WTC11 (cell line): Measurements from ENCODE around the gene PPP3CA. TPM values are rescaled to one million over a fixed set of nuclear protein-coding genes. Genes with fewer than 3 reads are reported as not detected.
"Not testable (repeated sequence)": the region's sequence is repeated elsewhere in the genome, so short reads cannot be mapped to it uniquely, and the experiment has no call there.

Experiments
- ATAC-seq: fragments of 200-7000 bp; cut with Tn5 transposase; 2 replicates; pipeline ENCODE4 v1.10.0; 2021; ENCODE audit warnings: mild to moderate bottlenecking, moderate library complexity
- CTCF ChIA-PET: fragments of 300-600 bp; sonication (Branson Sonifier 250); formaldehyde crosslinking; loops from one replicate; lab custom pipeline; 2021; ENCODE audit warnings: antibody characterized with exemption; lab: Charles Lee
- POLR2A ChIA-PET: fragments of 350-600 bp; sonication (Branson Sonifier 250); formaldehyde crosslinking; loops from one replicate; lab custom pipeline; 2021; ENCODE audit warnings: antibody characterized with exemption; lab: Charles Lee
- DNase-seq: peaks from one replicate; pipeline ENCODE4 v3.0.0; 2021; ENCODE audit warnings: low spot score
- H3K27ac Mint-ChIP-seq: 2 replicates; pipeline ENCODE4 v1.8.0; 2021; ENCODE audit warnings: mixed read lengths
- H3K27me3 Mint-ChIP-seq: 2 replicates; pipeline ENCODE4 v1.8.0; 2021; ENCODE audit warnings: low read depth, mild to moderate bottlenecking, moderate library complexity, mixed read lengths
- H3K36me3 Mint-ChIP-seq: 2 replicates; pipeline ENCODE4 v1.8.0; 2021; ENCODE audit warnings: mixed read lengths
- H3K4me1 Mint-ChIP-seq: 2 replicates; pipeline ENCODE4 v1.8.0; 2022; ENCODE audit warnings: mixed read lengths
- H3K4me3 Mint-ChIP-seq: 2 replicates; pipeline ENCODE4 v1.8.0; 2021; ENCODE audit warnings: mild to moderate bottlenecking, moderate library complexity, mixed read lengths
- H3K9me3 Mint-ChIP-seq: 2 replicates; pipeline ENCODE4 v1.8.0; 2021; ENCODE audit warnings: mixed read lengths
- CBFB ChIP-seq: sonication (generic); formaldehyde crosslinking; IDR thresholded peaks from 2 replicates; pipeline ENCODE4 v1.8.1; 2022; ENCODE audit warnings: mild to moderate bottlenecking, low read depth, missing genetic modification reagents
- E2F4 ChIP-seq: sonication (generic); formaldehyde crosslinking; IDR thresholded peaks from 2 replicates; pipeline ENCODE4 v1.8.1; 2022; ENCODE audit warnings: low read depth, mild to moderate bottlenecking, moderate library complexity, missing genetic modification reagents, borderline replicate concordance
- ESRRA ChIP-seq: sonication (generic); formaldehyde crosslinking; IDR thresholded peaks from 2 replicates; pipeline ENCODE4 v1.8.1; 2022; ENCODE audit warnings: mild to moderate bottlenecking, missing genetic modification reagents, borderline replicate concordance
- FOXJ3 ChIP-seq: sonication (generic); formaldehyde crosslinking; IDR thresholded peaks from 2 replicates; pipeline ENCODE4 v1.9.0; 2021; ENCODE audit warnings: missing genetic modification reagents, mild to moderate bottlenecking, borderline replicate concordance
- FOXP1 ChIP-seq: sonication (generic); formaldehyde crosslinking; IDR thresholded peaks from 2 replicates; pipeline ENCODE4 v1.8.0; 2022; ENCODE audit warnings: missing genetic modification reagents, mild to moderate bottlenecking, moderate library complexity, borderline replicate concordance
- GRHL2 ChIP-seq: fragments of 250-450 bp; sonication (Bioruptor Pico); IDR thresholded peaks from 2 replicates; pipeline ENCODE4 v1.8.0; 2022; ENCODE audit warnings: mild to moderate bottlenecking, moderate library complexity; ENCODE audit not compliant: insufficient replicate concordance, severe bottlenecking
- HMGA2 ChIP-seq: fragments of 250-450 bp; sonication (Bioruptor Pico); IDR thresholded peaks from 2 replicates; pipeline ENCODE4 v1.4.0; 2021; ENCODE audit warnings: mild to moderate bottlenecking, moderate library complexity
- JAZF1 ChIP-seq: fragments of 250-450 bp; sonication (Bioruptor Pico); IDR thresholded peaks from 2 replicates; pipeline ENCODE4 v1.9.0; 2021; ENCODE audit warnings: moderate library complexity, mild to moderate bottlenecking, inconsistent platforms
- KAT7 ChIP-seq: sonication (generic); formaldehyde crosslinking; IDR thresholded peaks from 2 replicates; pipeline ENCODE4 v1.8.1; 2023; ENCODE audit warnings: missing genetic modification reagents, mild to moderate bottlenecking, borderline replicate concordance
- MAX ChIP-seq: sonication (generic); formaldehyde crosslinking; IDR thresholded peaks from 2 replicates; pipeline ENCODE4 v1.8.0; 2022; ENCODE audit warnings: mild to moderate bottlenecking, missing genetic modification reagents
- MXD4 ChIP-seq: fragments of 250-450 bp; sonication (Bioruptor Pico); IDR thresholded peaks from 2 replicates; pipeline ENCODE4 v1.8.0; 2021; ENCODE audit warnings: mild to moderate bottlenecking, moderate library complexity, borderline replicate concordance
- MYBL2 ChIP-seq: sonication (generic); formaldehyde crosslinking; IDR thresholded peaks from 2 replicates; pipeline ENCODE4 v1.8.1; 2023; ENCODE audit warnings: mild to moderate bottlenecking, moderate library complexity, missing genetic modification reagents
- RORB ChIP-seq: fragments of 250-450 bp; sonication (Bioruptor Pico); IDR thresholded peaks from 2 replicates; pipeline ENCODE4 v1.9.0; 2021; ENCODE audit warnings: mild to moderate bottlenecking
- TEAD4 ChIP-seq: sonication (generic); formaldehyde crosslinking; IDR thresholded peaks from 2 replicates; pipeline ENCODE4 v1.8.0; 2022; ENCODE audit warnings: mild to moderate bottlenecking, missing genetic modification reagents
- TP53 ChIP-seq: sonication (generic); formaldehyde crosslinking; IDR thresholded peaks from 2 replicates; pipeline ENCODE4 v1.8.1; 2023; ENCODE audit warnings: mild to moderate bottlenecking, missing genetic modification reagents
- ZNF423 ChIP-seq: fragments of 250-450 bp; sonication (Bioruptor Pico); IDR thresholded peaks from 2 replicates; pipeline ENCODE4 v2.1.2; 2022; ENCODE audit warnings: mild to moderate bottlenecking, moderate library complexity
- ZNF671 ChIP-seq: fragments of 250-450 bp; sonication (Bioruptor Pico); IDR thresholded peaks from 2 replicates; pipeline ENCODE4 v1.8.0; 2021; ENCODE audit warnings: mild to moderate bottlenecking
- total RNA-seq: library from RNA; stranded (reverse); gene quantifications from 3 replicates; pipeline ENCODE4 v1.2.3, GENCODE V29; 2021
- TF ChIP-seq, protein P1 (sequence below): sonication (generic); formaldehyde crosslinking; IDR thresholded peaks from 2 replicates; pipeline ENCODE4 v1.8.1; 2022; ENCODE audit warnings: missing genetic modification reagents, borderline replicate concordance

Gene PPP3CA
- total RNA-seq, 1 experiment from 2014 or later, result 41.6 TPM

GRCh38 chr4:101098666-101099400 is 248.5 kb downstream of the PPP3CA start:
- no peak for DNase-seq
- no peaks in the 10 kb centered on the region for H3K27me3 Mint-ChIP-seq
- TF ChIP-seq HMGA2 (CRISPR knock-in tag) (no peak), RORB (CRISPR knock-in tag) (no peak), FOXJ3 (no peak), ZNF671 (no peak), JAZF1 (no peak), TP53 (CRISPR knock-in tag) (no peak), TEAD4 (CRISPR knock-in tag) (no peak), MAX (no peak), ESRRA (no peak), KAT7 (no peak), GRHL2 (CRISPR knock-in tag) (no peak), MXD4 (CRISPR knock-in tag) (no peak)
- TF ChIP-seq, all 79 proteins: peak for 0
- ChIA-PET POLR2A (no interaction called here), CTCF (no interaction called here)
- Mint-ChIP-seq H3K4me1 (peaks cover 21% of the 10 kb centered on the region), H3K4me3 (no peak overlapping the region), H3K9me3 (no peaks in the 10 kb centered on the region), H3K27ac (no peak overlapping the region), H3K36me3 (no peaks in the 10 kb centered on the region)
- no peak for ATAC-seq

GRCh38 chr4:101092609-101093008 is 254.7 kb downstream of the PPP3CA start:
- H3K4me1 Mint-ChIP-seq, H3K9me3 Mint-ChIP-seq, ATAC-seq, POLR2A ChIA-PET, DNase-seq, H3K27me3 Mint-ChIP-seq, H3K36me3 Mint-ChIP-seq, H3K27ac Mint-ChIP-seq, H3K4me3 Mint-ChIP-seq, CTCF ChIA-PET: not testable (repeated sequence)

DNA sequence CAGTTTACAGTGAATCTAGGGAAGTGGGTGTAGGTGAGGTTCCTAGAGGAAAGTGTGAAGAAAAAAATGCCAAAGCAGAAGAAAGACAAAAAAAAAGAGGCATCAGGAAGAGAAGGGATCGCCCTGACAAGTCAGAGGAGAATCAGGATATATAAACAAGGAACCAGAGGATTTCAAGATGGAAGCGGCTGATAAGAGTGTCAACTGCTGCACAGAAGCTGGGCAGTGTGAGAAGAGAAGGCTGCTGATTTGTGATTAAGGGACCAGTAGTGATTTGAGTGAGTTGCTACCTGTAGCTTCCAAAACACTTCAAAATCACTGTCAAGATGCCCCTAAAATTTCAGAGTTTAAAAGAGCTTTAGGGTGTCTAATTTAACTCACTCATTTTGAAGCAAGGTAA is 258.2 kb downstream of the PPP3CA start:
- Mint-ChIP-seq H3K36me3 (peaks cover 9% of the 10 kb centered on the region), H3K27ac (peak overlapping the region; percentile 7), H3K27me3 (no peaks in the 10 kb centered on the region), H3K4me1 (peaks cover 5% of the 10 kb centered on the region; the same call in 1 of the 2 replicates), H3K4me3 (no peak overlapping the region), H3K9me3 (peaks cover 8% of the 10 kb centered on the region)
- DNase-seq (no peak), ATAC-seq (no peak)
- CTCF ChIA-PET, result no interaction called here
- TF ChIP-seq, protein P1, sequence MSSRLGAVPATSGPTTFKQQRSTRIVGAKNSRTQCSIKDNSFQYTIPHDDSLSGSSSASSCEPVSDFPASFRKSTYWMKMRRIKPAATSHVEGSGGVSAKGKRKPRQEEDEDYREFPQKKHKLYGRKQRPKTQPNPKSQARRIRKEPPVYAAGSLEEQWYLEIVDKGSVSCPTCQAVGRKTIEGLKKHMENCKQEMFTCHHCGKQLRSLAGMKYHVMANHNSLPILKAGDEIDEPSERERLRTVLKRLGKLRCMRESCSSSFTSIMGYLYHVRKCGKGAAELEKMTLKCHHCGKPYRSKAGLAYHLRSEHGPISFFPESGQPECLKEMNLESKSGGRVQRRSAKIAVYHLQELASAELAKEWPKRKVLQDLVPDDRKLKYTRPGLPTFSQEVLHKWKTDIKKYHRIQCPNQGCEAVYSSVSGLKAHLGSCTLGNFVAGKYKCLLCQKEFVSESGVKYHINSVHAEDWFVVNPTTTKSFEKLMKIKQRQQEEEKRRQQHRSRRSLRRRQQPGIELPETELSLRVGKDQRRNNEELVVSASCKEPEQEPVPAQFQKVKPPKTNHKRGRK (CRISPR knock-in tag), result no peak
- TF ChIP-seq ZNF423, result no peak
- TF ChIP-seq CBFB (CRISPR knock-in tag), result no peak
- no peak for TF ChIP-seq FOXP1 (CRISPR knock-in tag)
- POLR2A ChIA-PET, result no interaction called here

GRCh38 chr4:101086801-101087586 is 260.3 kb downstream of the PPP3CA start:
- ATAC-seq (peak; percentile 100), DNase-seq (peak; percentile 34)
- ChIA-PET POLR2A (no interaction called here), CTCF (interaction anchor here (0.7 kb wide), 1 partner anchor 16 kb away, joined by 3 read pairs; no protein-coding TSS in a partner anchor)
- Mint-ChIP-seq H3K4me1 (peaks cover 5% of the 10 kb centered on the region; the same call in 1 of the 2 replicates), H3K27me3 (no peaks in the 10 kb centered on the region), H3K4me3 (no peak overlapping the region), H3K9me3 (no peaks in the 10 kb centered on the region), H3K36me3 (no peaks in the 10 kb centered on the region), H3K27ac (0 out of 2 replicates have a peak overlapping the region, but pooled peaks have one; percentile 18)
- TF ChIP-seq MYBL2 (CRISPR knock-in tag) (no peak), E2F4 (no peak)
